Ectodermal cell (in vitro differentiated cells): ENCODE data around the gene CHCHD3.
"Not testable (repeated sequence)": the region's sequence is repeated elsewhere in the genome, so short reads cannot be mapped to it uniquely, and the experiment has no call there.

Experiments
- H3K27ac ChIP-seq: 2 replicates; pipeline ENCODE4 v1.7.0; 2013; ENCODE audit warnings: mild to moderate bottlenecking, low read depth, low read length; ENCODE audit not compliant: insufficient read depth, poor library complexity, severe bottlenecking
- H3K27me3 ChIP-seq: 2 replicates; pipeline ENCODE4 v1.7.0; 2013; ENCODE audit warnings: mild to moderate bottlenecking, low read length; ENCODE audit not compliant: insufficient read depth, control insufficient read depth, poor library complexity, severe bottlenecking
- H3K36me3 ChIP-seq: one replicate; pipeline ENCODE4 v1.7.0; 2013; ENCODE audit warnings: low read length; ENCODE audit not compliant: control insufficient read depth, insufficient read depth
- H3K4me1 ChIP-seq: one replicate; pipeline ENCODE4 v1.7.0; 2013; ENCODE audit warnings: low read length; ENCODE audit not compliant: control insufficient read depth, insufficient read depth
- H3K4me3 ChIP-seq: 2 replicates; pipeline ENCODE4 v1.7.0; 2013; ENCODE audit warnings: low read depth, low read length, control low read depth; ENCODE audit not compliant: insufficient read depth
- H3K9me3 ChIP-seq: 2 replicates; pipeline ENCODE4 v1.7.0; 2013; ENCODE audit warnings: mild to moderate bottlenecking, low read length, moderate library complexity; ENCODE audit not compliant: control insufficient read depth
- WGBS, 2 experiments: methylation state at CpG; one replicate each; pipeline ENCODE4 v1.1.7; 2013; ENCODE audit warnings: missing lambda C conversion rate in 2 of 2; 5-methylcytosine and 5-hydroxymethylcytosine counted together

CHCHD3 gene

GRCh38 chr7:132929944-132930343 is 151.9 kb downstream of the CHCHD3 start:
- peaks cover 22% of the 10 kb centered on the region for H3K4me1 ChIP-seq
- not testable (repeated sequence) for H3K9me3 ChIP-seq, H3K27ac ChIP-seq, H3K4me3 ChIP-seq, H3K36me3 ChIP-seq, H3K27me3 ChIP-seq
- WGBS, 2 experiments = 92 to 94% methylated on average over 5 of the region's 5 CpGs

- no peaks in the 10 kb centered on the region for H3K9me3 ChIP-seq
- H3K27ac ChIP-seq = no peak overlapping the region
- H3K4me3 ChIP-seq = no peak overlapping the region
- no peaks in the 10 kb centered on the region for H3K27me3 ChIP-seq
- H3K4me1 ChIP-seq = no peaks in the 10 kb centered on the region
- no peaks in the 10 kb centered on the region for H3K36me3 ChIP-seq
- WGBS, 2 experiments = 91 to 100% methylated on average over 1 to 4 of the region's 4 CpGs
Observed at GRCh38 chr7:132919771-132920170, 162.1 kb downstream of the CHCHD3 start.

GRCh38 chr7:132915647-132916046 is 166.2 kb downstream of the CHCHD3 start:
- Histone ChIP-seq H3K9me3 (no peaks in the 10 kb centered on the region), H3K27me3 (no peaks in the 10 kb centered on the region), H3K27ac (no peak overlapping the region), H3K4me3 (no peak overlapping the region), H3K36me3 (no peaks in the 10 kb centered on the region), H3K4me1 (no peaks in the 10 kb centered on the region)
- WGBS, 2 experiments = 97 to 100% methylated on average over 2 of the region's 2 CpGs

- Histone ChIP-seq H3K4me3 (no peak overlapping the region), H3K27ac (no peak overlapping the region), H3K27me3 (no peaks in the 10 kb centered on the region), H3K9me3 (no peaks in the 10 kb centered on the region), H3K4me1 (peaks cover 14% of the 10 kb centered on the region), H3K36me3 (no peaks in the 10 kb centered on the region)
- 89 to 96% methylated on average over 5 of the region's 5 CpGs for WGBS, 2 experiments
Observed at GRCh38 chr7:132910657-132911056, 171.2 kb downstream of the CHCHD3 start.

- H3K27me3 ChIP-seq = no peaks in the 10 kb centered on the region
- no peaks in the 10 kb centered on the region for H3K9me3 ChIP-seq
- H3K36me3 ChIP-seq = no peaks in the 10 kb centered on the region
- H3K4me1 ChIP-seq = peaks cover 14% of the 10 kb centered on the region
- no peak overlapping the region for H3K4me3 ChIP-seq
- 89 to 95% methylated on average over 3 of the region's 3 CpGs for whole genome bisulfite sequencing, 2 experiments
- H3K27ac ChIP-seq = no peak overlapping the region
Observed at GRCh38 chr7:132907380-132907940, 174.4 kb downstream of the CHCHD3 start.

- H3K9me3 ChIP-seq = no peaks in the 10 kb centered on the region
- no peaks in the 10 kb centered on the region for H3K36me3 ChIP-seq
- H3K4me3 ChIP-seq = no peak overlapping the region
- no peaks in the 10 kb centered on the region for H3K27me3 ChIP-seq
- H3K4me1 ChIP-seq = peaks cover 14% of the 10 kb centered on the region
- WGBS, 2 experiments = 82 to 87% methylated on average over 5 to 7 of the region's 7 CpGs
- H3K27ac ChIP-seq = no peak overlapping the region
Observed at GRCh38 chr7:132906193-132906835, 175.6 kb downstream of the CHCHD3 start.

- 91 to 98% methylated on average over 3 to 5 of the region's 6 CpGs for WGBS, 2 experiments
- not testable (repeated sequence) for H3K9me3 ChIP-seq, H3K27ac ChIP-seq
Observed at GRCh38 chr7:132905136-132905535, 176.8 kb downstream of the CHCHD3 start.

GRCh38 chr7:132904209-132904608 is 177.7 kb downstream of the CHCHD3 start:
- Histone ChIP-seq H3K9me3 (no peaks in the 10 kb centered on the region), H3K4me3 (no peak overlapping the region), H3K27me3 (no peaks in the 10 kb centered on the region), H3K4me1 (peaks cover 14% of the 10 kb centered on the region), H3K27ac (no peak overlapping the region), H3K36me3 (no peaks in the 10 kb centered on the region)

More at GRCh38 chr7:132905136-132905535, 176.8 kb downstream of the CHCHD3 start:
- H3K27me3 ChIP-seq, H3K4me3 ChIP-seq, H3K36me3 ChIP-seq: not testable (repeated sequence)
- peaks cover 14% of the 10 kb centered on the region for H3K4me1 ChIP-seq

GRCh38 chr7:132902294-132902693 is 179.6 kb downstream of the CHCHD3 start:
- not testable (repeated sequence) for H3K27ac ChIP-seq, H3K9me3 ChIP-seq, H3K4me1 ChIP-seq, H3K27me3 ChIP-seq, H3K4me3 ChIP-seq, H3K36me3 ChIP-seq
- WGBS, 2 experiments = 93 to 94% methylated on average over 2 to 3 of the region's 3 CpGs

- WGBS, 2 experiments = 81 to 82% methylated on average over 4 of the region's 4 CpGs
- Histone ChIP-seq H3K9me3 (no peaks in the 10 kb centered on the region), H3K4me3 (no peak overlapping the region), H3K4me1 (peaks cover 2% of the 10 kb centered on the region), H3K27me3 (no peaks in the 10 kb centered on the region), H3K36me3 (no peaks in the 10 kb centered on the region), H3K27ac (no peak overlapping the region)
Observed at GRCh38 chr7:132901241-132901640, 180.6 kb downstream of the CHCHD3 start.
